Loucy (cell line): Measurements from ENCODE around the gene FKBP15.

Experiments used
- CTCF ChIP-seq: fragments of 200-600 bp; sonication (generic); conservative IDR thresholded peaks from 2 replicates; pipeline ENCODE4 v1.5.1; 2014; ENCODE audit warnings: mild to moderate bottlenecking, antibody characterized with exemption, low read length
- EZH2phosphoT487 ChIP-seq: fragments of 200-600 bp; IDR thresholded peaks from 2 replicates; pipeline ENCODE4 v1.6.1; 2018; ENCODE audit warnings: antibody characterized with exemption, mild to moderate bottlenecking, moderate library complexity, borderline replicate concordance

DNA sequence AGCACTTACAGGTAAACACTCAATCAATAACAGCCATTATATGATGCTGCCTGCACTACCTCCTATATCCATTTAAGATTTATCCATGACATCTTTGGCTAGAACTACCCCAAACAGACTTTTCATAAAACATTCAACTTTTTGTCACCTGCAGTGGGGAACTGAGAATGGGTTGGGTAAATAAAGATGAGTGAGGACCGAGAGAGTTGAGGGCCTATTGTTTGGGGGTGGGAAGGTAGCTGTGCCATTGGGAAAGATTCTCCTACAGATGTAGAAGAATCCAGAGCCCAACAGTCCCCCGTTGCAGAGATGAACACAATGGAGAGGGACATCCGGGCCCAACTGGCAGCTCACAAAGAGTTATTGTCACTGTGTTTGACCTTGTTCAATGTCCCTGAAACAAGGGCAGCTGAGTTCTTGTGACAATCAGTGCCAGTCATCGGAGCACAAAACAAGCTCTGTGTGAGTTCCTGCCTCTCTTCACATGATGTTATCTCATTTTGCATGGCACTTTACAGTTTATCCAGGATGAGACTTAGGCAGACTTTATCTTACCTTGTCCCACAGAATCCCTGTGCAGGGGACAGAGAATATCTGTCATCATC, 81.8 kb downstream of the FKBP15 start:
- no peak for TF ChIP-seq CTCF
- no peak for TF ChIP-seq EZH2phosphoT487
